ENCODE measurements around the gene ATP5F1E.

ATP5F1E gene

GRCh38 chr20:59032023-59032712 lies at the start of gene ATP5F1E:
ATP5F1E (minus strand) TSS chr20:59032335; CDS start chr20:59032251, 84 bp downstream.
- H3K4me3 ChIP-seq (ENCODE audit: low read depth, low read length) = peak within 1 kb of the TSS; percentile 89
- peak; percentile 96 for DNase-seq (ENCODE audit: low read depth)
- TF ChIP-seq CTCF (conservative IDR thresholded peaks at IDR 0.05; ENCODE audit: low read depth, low read length) = no peak

DNA sequence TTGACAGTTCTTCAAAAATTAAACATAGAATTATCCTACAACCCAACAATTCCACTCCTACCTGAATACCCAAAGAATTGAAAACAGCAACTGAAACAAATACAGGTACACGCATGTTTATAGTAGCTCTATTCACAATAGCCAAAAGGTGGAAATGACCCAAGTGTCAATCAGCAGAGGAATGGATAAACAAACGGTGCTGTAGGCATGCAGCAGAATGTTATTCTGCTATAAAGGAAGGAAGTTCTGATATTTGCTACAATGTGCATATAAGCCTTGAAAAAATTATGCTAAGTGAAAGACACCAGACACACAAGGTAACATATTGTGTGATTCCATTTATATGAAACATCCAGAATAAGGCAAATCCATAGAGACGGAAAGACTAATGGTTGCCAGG lies 48.9 kb upstream of the ATP5F1E start:
- no peak for TF ChIP-seq CTCF (conservative IDR thresholded peaks at IDR 0.05; ENCODE audit: low read depth, low read length)
- no peak for DNase-seq (ENCODE audit: low read depth)
- H3K4me3 ChIP-seq (ENCODE audit: low read depth, low read length) = no peak overlapping the region

DNA sequence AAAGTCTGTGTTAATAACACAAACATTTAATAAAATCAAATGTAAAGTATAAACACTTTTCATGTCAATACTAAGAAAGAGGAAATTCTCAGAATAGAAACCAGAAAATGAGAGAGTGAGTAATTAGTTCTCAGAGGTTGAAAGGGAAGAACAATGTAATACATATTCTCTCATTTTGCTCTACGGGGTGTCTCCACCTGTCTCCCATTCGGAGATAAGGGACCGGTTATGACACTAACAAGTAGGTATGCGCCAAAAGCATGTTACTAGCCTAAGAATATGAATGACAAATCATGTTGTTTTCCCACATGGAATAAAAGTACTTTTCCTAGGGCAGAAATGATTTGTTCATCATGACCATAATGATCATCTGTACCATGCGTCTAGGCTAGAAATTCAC lies 46.1 kb upstream of the ATP5F1E start:
- no peak for DNase-seq (ENCODE audit: low read depth)
- no peak for TF ChIP-seq CTCF (conservative IDR thresholded peaks at IDR 0.05; ENCODE audit: low read depth, low read length)
- H3K4me3 ChIP-seq (ENCODE audit: low read depth, low read length) = no peak overlapping the region

DNA sequence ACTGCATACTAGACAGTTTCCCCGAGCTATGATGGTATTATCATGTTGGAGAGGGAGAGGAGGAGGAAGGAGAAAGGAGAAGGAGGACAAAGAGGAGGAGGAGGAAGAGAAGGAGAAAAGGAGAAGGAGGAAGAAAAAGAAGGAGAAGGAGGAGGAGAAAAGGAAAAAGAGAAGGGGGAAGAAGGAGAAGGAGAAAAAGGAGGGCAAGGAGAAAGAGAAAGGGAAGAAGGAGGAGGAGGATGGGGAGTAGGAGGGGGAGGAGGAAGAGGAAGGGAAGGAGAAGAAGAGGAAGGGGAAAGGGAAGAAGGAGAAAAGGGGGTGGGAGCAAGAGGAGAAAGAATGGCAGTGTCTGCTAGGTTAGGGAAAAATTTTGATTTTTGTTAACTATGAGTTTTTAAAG lies 45.6 kb upstream of the ATP5F1E start:
- H3K4me3 ChIP-seq (ENCODE audit: low read depth, low read length) = no peak overlapping the region
- TF ChIP-seq CTCF (conservative IDR thresholded peaks at IDR 0.05; ENCODE audit: low read depth, low read length) = no peak
- DNase-seq (ENCODE audit: low read depth) = no peak

- no peak overlapping the region for H3K4me3 ChIP-seq (ENCODE audit: low read depth, low read length)
- no peak for DNase-seq (ENCODE audit: low read depth)
- no peak for TF ChIP-seq CTCF (conservative IDR thresholded peaks at IDR 0.05; ENCODE audit: low read depth, low read length)
Measured at GRCh38 chr20:59075934-59076508, 43.9 kb upstream of the ATP5F1E start.

DNA sequence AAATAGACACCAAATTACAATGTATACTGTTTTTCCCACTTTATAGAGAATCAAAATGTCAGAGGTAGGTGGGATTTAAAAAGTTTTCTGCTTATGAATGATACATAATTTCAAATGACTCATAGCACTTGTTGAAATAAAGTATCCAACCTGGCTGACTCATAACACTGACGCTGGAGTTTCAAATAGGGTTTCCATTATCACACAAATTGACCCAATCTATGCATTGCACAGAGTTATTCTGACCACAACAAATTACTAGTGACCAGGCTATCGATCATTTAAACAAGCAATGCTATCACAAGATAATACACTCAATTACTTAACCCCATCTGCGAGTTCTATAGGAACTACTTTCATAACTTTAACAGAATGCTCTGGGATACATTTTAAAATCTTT lies 42.3 kb upstream of the ATP5F1E start:
- H3K4me3 ChIP-seq (ENCODE audit: low read depth, low read length) = no peak overlapping the region
- no peak for TF ChIP-seq CTCF (conservative IDR thresholded peaks at IDR 0.05; ENCODE audit: low read depth, low read length)
- DNase-seq (ENCODE audit: low read depth) = peak; percentile 18

- no peak for TF ChIP-seq CTCF (conservative IDR thresholded peaks at IDR 0.05; ENCODE audit: low read depth, low read length)
- no peak for DNase-seq (ENCODE audit: low read depth)
Measured at GRCh38 chr20:59073582-59073981, 41.4 kb upstream of the ATP5F1E start.

More at GRCh38 chr20:59073582-59073981, 41.4 kb upstream of the ATP5F1E start:
- H3K4me3 ChIP-seq (ENCODE audit: low read depth, low read length) = no peak overlapping the region
